T-cell (primary cell): Measurements from ENCODE around the gene SLC24A1. TPM values are rescaled to one million over a fixed set of nuclear protein-coding genes. Genes with fewer than 3 reads are reported as not detected.

Experiments
- ATAC-seq, 4 experiments: fragments of 200-7000 bp in 3 of 4; fragments of 150-1000 bp in 1 of 4; cut with Tn5 transposase; replicated peaks in 1 of 4; 1 replicate in 3 of 4; 2 replicates in 1 of 4; pipeline ENCODE4 v1.10.0; 2021; ENCODE audit warnings: moderate library complexity in 3 of 4, mild to moderate bottlenecking in 2 of 4, moderate number of reproducible peaks in 1 of 4
- CTCF ChIA-PET, 2 donors: fragments of 300-600 bp; sonication (Branson Sonifier 250); formaldehyde crosslinking; loops; one replicate each; lab custom pipeline; 2022; ENCODE audit warnings: antibody characterized with exemption in 2 of 2; lab: Charles Lee
- POLR2A ChIA-PET, 2 donors: fragments of 300-600 bp; sonication (Branson Sonifier 250); formaldehyde crosslinking; loops; one replicate each; lab custom pipeline; 2022; ENCODE audit warnings: antibody characterized with exemption in 2 of 2; lab: Charles Lee
- DNase-seq, 35 experiments: peaks; one replicate each; pipeline versions ENCODE4 v3.0.0 to v3.0.0-alpha.2; 2013 to 2023
- H3K27ac ChIP-seq: one replicate; pipeline ENCODE4 v1.5.1; 2013; ENCODE audit warnings: low read length
- H3K27me3 ChIP-seq, 2 experiments: replicated peaks in 1 of 2; 1 replicate in 1 of 2; 2 replicates in 1 of 2; pipeline versions ENCODE4 v1.6.1 to v1.7.0; 2013; ENCODE audit warnings: low read length in 1 of 2, mixed read lengths in 1 of 2; ENCODE audit not compliant: control insufficient read depth in 2 of 2, insufficient read depth in 2 of 2; ENCODE audit errors: extremely low read depth in 1 of 2
- H3K36me3 ChIP-seq, 2 donors: 1 replicate in 1 of 2; 2 replicates in 1 of 2; pipeline versions ENCODE4 v1.6.1 to v1.7.0; 2013; ENCODE audit warnings: low read length in 1 of 2; ENCODE audit not compliant: control insufficient read depth in 2 of 2, insufficient read depth in 1 of 2; ENCODE audit errors: extremely low read depth in 1 of 2
- H3K4me1 ChIP-seq, 2 experiments: 1 replicate in 1 of 2; 2 replicates in 1 of 2; pipeline versions ENCODE4 v1.6.1 to v1.7.0; 2013; ENCODE audit warnings: low read length in 2 of 2, mixed read lengths in 1 of 2; ENCODE audit not compliant: insufficient read depth in 2 of 2, control insufficient read depth in 1 of 2; ENCODE audit errors: extremely low read depth in 1 of 2
- H3K4me3 ChIP-seq, 2 donors: 1 replicate in 1 of 2; 2 replicates in 1 of 2; pipeline versions ENCODE4 v1.5.1 to v1.7.0; 2013; ENCODE audit warnings: mild to moderate bottlenecking in 2 of 2, low read length in 1 of 2, moderate library complexity in 1 of 2; ENCODE audit not compliant: control insufficient read depth in 1 of 2; ENCODE audit errors: extremely low read depth in 1 of 2
- H3K9me3 ChIP-seq: 2 replicates; pipeline ENCODE4 v1.7.0; 2013
- H3K27ac Mint-ChIP-seq, 2 donors: one replicate each; pipeline ENCODE4 v1.8.0; 2020 to 2021; ENCODE audit warnings: mild to moderate bottlenecking in 2 of 2, mixed read lengths in 2 of 2
- H3K27me3 Mint-ChIP-seq, 2 donors: one replicate each; pipeline ENCODE4 v1.8.0; 2021 to 2022; ENCODE audit warnings: mixed read lengths in 2 of 2
- H3K36me3 Mint-ChIP-seq: one replicate; pipeline ENCODE4 v1.8.0; 2021; ENCODE audit warnings: mixed read lengths
- H3K4me1 Mint-ChIP-seq, 3 donors: one replicate each; pipeline ENCODE4 v1.8.0; 2020 to 2022; ENCODE audit warnings: mixed read lengths in 3 of 3, mild to moderate bottlenecking in 1 of 3
- H3K4me3 Mint-ChIP-seq, 3 donors: one replicate each; pipeline ENCODE4 v1.8.0; 2020 to 2022; ENCODE audit warnings: mild to moderate bottlenecking in 3 of 3, mixed read lengths in 3 of 3, moderate library complexity in 3 of 3
- H3K9me3 Mint-ChIP-seq, 3 donors: one replicate each; pipeline ENCODE4 v1.8.0; 2020 to 2022; ENCODE audit warnings: mixed read lengths in 3 of 3
- WGBS: methylation state at CpG from one replicate; pipeline ENCODE4 v1.1.5; 2013; ENCODE audit warnings: missing lambda C conversion rate; ENCODE audit not compliant: insufficient coverage; 5-methylcytosine and 5-hydroxymethylcytosine counted together
- total RNA-seq, 35 experiments: library from RNA in 6 of 35; stranded (reverse) in 6 of 35; fragments of 120-200 nt in 1 of 35; gene quantifications; one replicate each; pipeline versions ENCODE4 v1.2.1 to v1.2.4 and lab custom pipeline; 2013 to 2026

The SLC24A1 gene
- total RNA-seq, 5 donors from 2014 or later (not counting 1 experiment from before 2014, with no cell fraction given): 4.1 to 6.5 (median 5.0) TPM

GRCh38 chr15:65634356-65634755 is 12.6 kb downstream of the SLC24A1 start:
- peaks cover 10% of the 10 kb centered on the region for H3K36me3 Mint-ChIP-seq
- no peaks in the 10 kb centered on the region for H3K27me3 Mint-ChIP-seq
- ChIA-PET CTCF (no interaction called here), POLR2A (no interaction called here)
- no peak overlapping the region for H3K27ac Mint-ChIP-seq
- ATAC-seq: no peak
- DNase-seq: no peak
- H3K4me1 Mint-ChIP-seq: peaks cover 11 to 27% (median 18%) of the 10 kb centered on the region in 3 donors
- Histone ChIP-seq H3K4me3 (no peak overlapping the region), H3K4me1 (peaks cover 0 to 8% of the 10 kb centered on the region in 2 experiments), H3K36me3 (no peaks in the 10 kb centered on the region), H3K9me3 (no peaks in the 10 kb centered on the region), H3K27me3 (no peaks in the 10 kb centered on the region), H3K27ac (no peak overlapping the region)
- whole genome bisulfite sequencing: no CpG with 5 or more reads among the region's 1 CpG
- H3K9me3 Mint-ChIP-seq: no peaks in the 10 kb centered on the region
- no peak overlapping the region for H3K4me3 Mint-ChIP-seq

GRCh38 chr15:65638109-65638508 is 16.4 kb downstream of the SLC24A1 start:
- no peaks in the 10 kb centered on the region for H3K27me3 ChIP-seq
- no peak overlapping the region for H3K4me3 ChIP-seq
- 90% methylated on average over 5 of the region's 5 CpGs for WGBS
- H3K4me3 Mint-ChIP-seq: no peak overlapping the region
- peaks cover 6% of the 10 kb centered on the region for H3K36me3 Mint-ChIP-seq
- no peak for DNase-seq
- no peak overlapping the region for H3K27ac ChIP-seq
- H3K27me3 Mint-ChIP-seq: no peaks in the 10 kb centered on the region
- no peaks in the 10 kb centered on the region for H3K36me3 ChIP-seq
- no peaks in the 10 kb centered on the region for H3K9me3 ChIP-seq
- H3K27ac Mint-ChIP-seq: no peak overlapping the region
- no peaks in the 10 kb centered on the region for H3K9me3 Mint-ChIP-seq
- no peak for ATAC-seq
- H3K4me1 ChIP-seq: no peaks in the 10 kb centered on the region
- CTCF ChIA-PET: interaction anchor here (0.6 to 1.8 kb wide), 5 partner anchors 11 to 650 kb away, joined by 3 to 5 read pairs (median 4); no protein-coding TSS in a partner anchor
- POLR2A ChIA-PET: interaction anchor here in 1 of 2 donors (0.6 kb wide), 1 partner anchor 240 kb away, joined by 3 read pairs; no protein-coding TSS in a partner anchor
- H3K4me1 Mint-ChIP-seq: peaks cover 7 to 13% (median 12%) of the 10 kb centered on the region in 3 donors

GRCh38 chr15:65638681-65639089 is 16.9 kb downstream of the SLC24A1 start:
- WGBS: 8% methylated on average over 2 of the region's 3 CpGs
- H3K4me1 ChIP-seq: no peaks in the 10 kb centered on the region
- ChIA-PET CTCF (interaction anchor here (0.5 to 1.8 kb wide), 5 partner anchors 11 to 1423 kb away, joined by 3 to 5 read pairs (median 4); no protein-coding TSS in a partner anchor), POLR2A (no interaction called here)
- peaks cover 0 to 3% of the 10 kb centered on the region in 2 donors for H3K36me3 ChIP-seq
- Mint-ChIP-seq H3K36me3 (peaks cover 4% of the 10 kb centered on the region), H3K9me3 (no peaks in the 10 kb centered on the region), H3K4me1 (peaks cover 7 to 13% (median 12%) of the 10 kb centered on the region in 3 donors), H3K27me3 (no peaks in the 10 kb centered on the region), H3K27ac (no peak overlapping the region), H3K4me3 (no peak overlapping the region)
- DNase-seq (peak in 24 of 35 experiments; percentile 6 to 83 (median 20)), ATAC-seq (peak; percentile 57 to 85 (median 76))
- H3K27me3 ChIP-seq: no peaks in the 10 kb centered on the region
- H3K4me3 ChIP-seq: no peak overlapping the region
- H3K27ac ChIP-seq: no peak overlapping the region
- no peaks in the 10 kb centered on the region for H3K9me3 ChIP-seq

GRCh38 chr15:65639509-65639908 is 17.8 kb downstream of the SLC24A1 start:
- Mint-ChIP-seq H3K4me3 (no peak overlapping the region), H3K27ac (peak overlapping the region in 1 of 2 donors; percentile 55), H3K9me3 (no peaks in the 10 kb centered on the region), H3K27me3 (no peaks in the 10 kb centered on the region), H3K36me3 (no peaks in the 10 kb centered on the region), H3K4me1 (peaks cover 7 to 13% (median 12%) of the 10 kb centered on the region in 3 donors)
- H3K27me3 ChIP-seq: no peaks in the 10 kb centered on the region
- no peak overlapping the region for H3K27ac ChIP-seq
- no peaks in the 10 kb centered on the region for H3K9me3 ChIP-seq
- no peak for DNase-seq
- POLR2A ChIA-PET: no interaction called here
- ATAC-seq: no peak
- no peaks in the 10 kb centered on the region for H3K4me1 ChIP-seq
- H3K36me3 ChIP-seq: peaks cover 0 to 3% of the 10 kb centered on the region in 2 donors
- H3K4me3 ChIP-seq: no peak overlapping the region
- 91% methylated on average over 6 of the region's 6 CpGs for WGBS
- CTCF ChIA-PET: interaction anchor here in 1 of 2 donors (0.7 to 1.5 kb wide), 3 partner anchors 10 to 335 kb away, joined by 3 to 4 read pairs (median 4); partner anchors contain the start of gene RNU5B-1

- 85% methylated on average over 5 of the region's 6 CpGs for WGBS
- no peak overlapping the region for H3K4me3 Mint-ChIP-seq
- Histone ChIP-seq H3K27me3 (no peaks in the 10 kb centered on the region), H3K4me1 (no peaks in the 10 kb centered on the region), H3K4me3 (no peak overlapping the region), H3K27ac (no peak overlapping the region), H3K9me3 (no peaks in the 10 kb centered on the region), H3K36me3 (peaks cover under 1 to 3% of the 10 kb centered on the region in 2 donors)
- DNase-seq (no peak), ATAC-seq (no peak)
- H3K36me3 Mint-ChIP-seq: peaks cover 3% of the 10 kb centered on the region
- no peak overlapping the region for H3K27ac Mint-ChIP-seq
- no peaks in the 10 kb centered on the region for H3K9me3 Mint-ChIP-seq
- no peaks in the 10 kb centered on the region for H3K27me3 Mint-ChIP-seq
- H3K4me1 Mint-ChIP-seq: peaks cover 7 to 13% (median 12%) of the 10 kb centered on the region in 3 donors
- ChIA-PET POLR2A (interaction anchor here in 1 of 2 donors (0.6 kb wide), 2 partner anchors 500 to 777 kb away, joined by 3 to 5 read pairs; no protein-coding TSS in a partner anchor), CTCF (interaction anchor here (0.5 to 0.6 kb wide), 3 partner anchors 21 to 217 kb away, joined by 4 to 13 read pairs (median 4); no protein-coding TSS in a partner anchor)
These were observed 20.2 kb downstream of the SLC24A1 start for GRCh38 chr15:65641768-65642475.

- H3K36me3 ChIP-seq: peaks cover 2 to 3% of the 10 kb centered on the region in 2 donors
- no peak for ATAC-seq
- no peaks in the 10 kb centered on the region for H3K9me3 ChIP-seq
- Mint-ChIP-seq H3K27ac (no peak overlapping the region), H3K36me3 (peaks cover 4% of the 10 kb centered on the region), H3K27me3 (no peaks in the 10 kb centered on the region), H3K4me1 (peaks cover 7 to 12% (median 10%) of the 10 kb centered on the region in 3 donors), H3K4me3 (no peak overlapping the region), H3K9me3 (no peaks in the 10 kb centered on the region)
- CTCF ChIA-PET: no interaction called here
- POLR2A ChIA-PET: interaction anchor here in 1 of 2 donors (0.6 to 0.7 kb wide), 2 partner anchors 21 to 501 kb away, joined by 3 read pairs; no protein-coding TSS in a partner anchor
- no peaks in the 10 kb centered on the region for H3K4me1 ChIP-seq
- 79% methylated on average over 3 of the region's 6 CpGs for whole genome bisulfite sequencing
- DNase-seq: no peak
- H3K4me3 ChIP-seq: no peak overlapping the region
- no peak overlapping the region for H3K27ac ChIP-seq
- H3K27me3 ChIP-seq: no peaks in the 10 kb centered on the region
These were observed 20.9 kb downstream of the SLC24A1 start for GRCh38 chr15:65642594-65642993.
